DOHH2 (cell line): ENCODE results near the gene MGAT3.

Source experiments
- H3F3A ChIP-seq: fragments of 200-600 bp; sonication (generic), shearing (Covaris generic); 2 replicates; pipeline ENCODE4 v1.6.0; 2016; ENCODE audit warnings: antibody characterized with exemption, mild to moderate bottlenecking; ENCODE audit not compliant: control insufficient read depth, insufficient read depth
- H3K27ac ChIP-seq: fragments of 200-600 bp; sonication (generic); 2 replicates; pipeline ENCODE4 v1.5.1; 2014; ENCODE audit warnings: low read depth, mild to moderate bottlenecking, low read length, moderate library complexity
- H3K27me3 ChIP-seq: fragments of 200-600 bp; sonication (generic); 2 replicates; pipeline ENCODE4 v1.6.1; 2014; ENCODE audit warnings: mild to moderate bottlenecking, low read length, mixed read lengths; ENCODE audit not compliant: control insufficient read depth
- H3K36me3 ChIP-seq: fragments of 200-600 bp; sonication (generic); 2 replicates; pipeline ENCODE4 v1.6.1; 2014; ENCODE audit warnings: mild to moderate bottlenecking, low read length, moderate library complexity, mixed read lengths; ENCODE audit not compliant: control insufficient read depth
- H3K4me1 ChIP-seq: fragments of 200-600 bp; sonication (generic); 2 replicates; pipeline ENCODE4 v1.6.1; 2014; ENCODE audit warnings: mild to moderate bottlenecking, low read length, mixed read lengths; ENCODE audit not compliant: control insufficient read depth
- H3K4me2 ChIP-seq: fragments of 200-600 bp; sonication (generic); 2 replicates; pipeline ENCODE4 v1.6.0; 2014; ENCODE audit warnings: mild to moderate bottlenecking, low read length, moderate library complexity
- H3K4me3 ChIP-seq: fragments of 200-600 bp; sonication (generic); 2 replicates; pipeline ENCODE4 v1.5.1; 2014; ENCODE audit warnings: mild to moderate bottlenecking, low read length, mixed read lengths
- H3K79me2 ChIP-seq: fragments of 200-600 bp; sonication (generic); 2 replicates; pipeline ENCODE4 v1.6.1; 2014; ENCODE audit warnings: mild to moderate bottlenecking, low read length, mixed read lengths; ENCODE audit not compliant: control insufficient read depth
- H3K9me2 ChIP-seq: fragments of 200-600 bp; sonication (generic); replicated peaks from 2 replicates; pipeline ENCODE4 v1.6.1; 2014; ENCODE audit warnings: mild to moderate bottlenecking, low read length, mixed read lengths; ENCODE audit not compliant: control insufficient read depth
- H3K9me3 ChIP-seq: fragments of 200-600 bp; sonication (generic); 2 replicates; pipeline ENCODE4 v1.6.1; 2014; ENCODE audit warnings: antibody characterized with exemption, low read length, mixed read lengths; ENCODE audit not compliant: control insufficient read depth, insufficient read depth
- H4K20me1 ChIP-seq: fragments of 200-600 bp; sonication (generic); 2 replicates; pipeline ENCODE4 v1.6.0; 2014; ENCODE audit warnings: low read depth, mild to moderate bottlenecking, antibody characterized with exemption, low read length, moderate library complexity; ENCODE audit not compliant: control insufficient read depth, insufficient read depth
- CTCF ChIP-seq: fragments of 200-600 bp; sonication (generic); IDR thresholded peaks from one replicate; pipeline ENCODE4 v1.5.1; 2014; ENCODE audit warnings: antibody characterized with exemption, mild to moderate bottlenecking, low read depth, low read length; ENCODE audit not compliant: poor library complexity, severe bottlenecking
- EZH2phosphoT487 ChIP-seq: fragments of 200-600 bp; sonication (generic); IDR thresholded peaks from 2 replicates; pipeline ENCODE4 v1.6.1; 2017; ENCODE audit warnings: borderline replicate concordance, mild to moderate bottlenecking, antibody characterized with exemption, low read length, moderate library complexity, mixed read lengths

MGAT3 gene

GRCh38 chr22:39510529-39511149 is 53.8 kb downstream of the MGAT3 start:
- no peak for TF ChIP-seq CTCF
- no peak for TF ChIP-seq EZH2phosphoT487
- Histone ChIP-seq H3K4me2 (no peak overlapping the region), H3K36me3 (peaks cover 98% of the 10 kb centered on the region), H3K4me1 (peaks cover 16% of the 10 kb centered on the region), H3K27me3 (no peaks in the 10 kb centered on the region), H4K20me1 (peaks cover 19% of the 10 kb centered on the region), H3K4me3 (no peak overlapping the region), H3K27ac (no peak overlapping the region), H3K9me2 (no peaks in the 10 kb centered on the region), H3K79me2 (peaks cover 86% of the 10 kb centered on the region), H3K9me3 (no peaks in the 10 kb centered on the region), H3F3A (peaks cover 2% of the 10 kb centered on the region; the same call in 1 of the 2 replicates)

GRCh38 chr22:39511226-39511625 is 54.4 kb downstream of the MGAT3 start:
- Histone ChIP-seq H3K9me2 (no peaks in the 10 kb centered on the region), H3K36me3 (peaks cover 98% of the 10 kb centered on the region), H3K4me1 (peaks cover 20% of the 10 kb centered on the region), H3K79me2 (peaks cover 84% of the 10 kb centered on the region), H4K20me1 (peaks cover 19% of the 10 kb centered on the region), H3K27me3 (no peaks in the 10 kb centered on the region), H3K4me2 (no peak overlapping the region), H3K4me3 (no peak overlapping the region), H3K9me3 (no peaks in the 10 kb centered on the region), H3K27ac (no peak overlapping the region), H3F3A (peaks cover 2% of the 10 kb centered on the region; the same call in 1 of the 2 replicates)
- TF ChIP-seq EZH2phosphoT487 = no peak
- no peak for TF ChIP-seq CTCF

GRCh38 chr22:39512026-39512425 is 55.2 kb downstream of the MGAT3 start:
- Histone ChIP-seq H3F3A (peaks cover 10% of the 10 kb centered on the region), H3K79me2 (peaks cover 81% of the 10 kb centered on the region), H3K9me3 (no peaks in the 10 kb centered on the region), H3K27me3 (no peaks in the 10 kb centered on the region), H3K4me1 (peaks cover 20% of the 10 kb centered on the region), H3K36me3 (peaks cover 97% of the 10 kb centered on the region), H3K9me2 (no peaks in the 10 kb centered on the region), H3K27ac (no peak overlapping the region), H4K20me1 (peaks cover 19% of the 10 kb centered on the region), H3K4me3 (no peak overlapping the region), H3K4me2 (no peak overlapping the region)
- TF ChIP-seq EZH2phosphoT487 (no peak), CTCF (no peak)

- peaks cover 80% of the 10 kb centered on the region for H3K79me2 ChIP-seq
- H3K4me1 ChIP-seq = peaks cover 34% of the 10 kb centered on the region
- no peak overlapping the region for H3K27ac ChIP-seq
- H3K9me2 ChIP-seq = no peaks in the 10 kb centered on the region
- H4K20me1 ChIP-seq = peaks cover 14% of the 10 kb centered on the region
- H3K4me3 ChIP-seq = no peak overlapping the region
- TF ChIP-seq EZH2phosphoT487 (no peak), CTCF (no peak)
- H3K9me3 ChIP-seq = no peaks in the 10 kb centered on the region
- H3K36me3 ChIP-seq = peaks cover 98% of the 10 kb centered on the region
- H3K27me3 ChIP-seq = no peaks in the 10 kb centered on the region
- H3F3A ChIP-seq = peaks cover 27% of the 10 kb centered on the region
- no peak overlapping the region for H3K4me2 ChIP-seq
These were observed 57.0 kb downstream of the MGAT3 start for GRCh38 chr22:39513791-39514190.
